DND-41 (cell line): Measurements from ENCODE around the gene KCNJ6.

Experiments used
- ATAC-seq: fragments of 200-7000 bp; cut with Tn5 transposase; 3 replicates; pipeline ENCODE4 v1.9.1; 2021; ENCODE audit warnings: low read depth; ENCODE audit not compliant: insufficient read depth
- DNase-seq: peaks from one replicate; pipeline ENCODE4 v3.0.0-alpha.2; 2020
- H2AFZ ChIP-seq: 2 replicates; pipeline ENCODE4 v1.6.0; 2012; ENCODE audit warnings: low read depth, low read length
- H3K27ac ChIP-seq: 2 replicates; pipeline ENCODE4 v1.5.1; 2012; ENCODE audit warnings: low read length, inconsistent platforms
- H3K27me3 ChIP-seq: fragments of 200-600 bp; sonication (generic); 2 replicates; pipeline ENCODE4 v1.6.0; 2012; ENCODE audit warnings: low read length, mild to moderate bottlenecking, inconsistent platforms; ENCODE audit not compliant: insufficient read depth, poor library complexity
- H3K36me3 ChIP-seq: 2 replicates; pipeline ENCODE4 v1.5.1; 2012; ENCODE audit warnings: low read length, inconsistent platforms; ENCODE audit not compliant: insufficient read depth
- H3K4me1 ChIP-seq: 2 replicates; pipeline ENCODE4 v1.5.1; 2012; ENCODE audit warnings: mild to moderate bottlenecking, low read length; ENCODE audit not compliant: insufficient read depth
- H3K4me2 ChIP-seq: 2 replicates; pipeline ENCODE4 v1.6.0; 2012; ENCODE audit warnings: mild to moderate bottlenecking, moderate library complexity, low read length, inconsistent platforms; ENCODE audit not compliant: insufficient read depth
- H3K4me3 ChIP-seq, 2 experiments: fragments of 200-600 bp in 1 of 2; shearing (Covaris generic) in 1 of 2; 2 replicates each; pipeline ENCODE4 v1.5.1; 2012 to 2016; ENCODE audit warnings: inconsistent platforms in 2 of 2, low read length in 2 of 2, mild to moderate bottlenecking in 2 of 2, low read depth in 1 of 2, moderate library complexity in 1 of 2
- H3K79me2 ChIP-seq: 2 replicates; pipeline ENCODE4 v1.6.0; 2012; ENCODE audit warnings: low read length, inconsistent platforms; ENCODE audit not compliant: insufficient read depth
- H3K9ac ChIP-seq: 2 replicates; pipeline ENCODE4 v1.6.0; 2012; ENCODE audit warnings: low read depth, mild to moderate bottlenecking, inconsistent platforms, low read length, moderate library complexity
- H3K9me3 ChIP-seq: 2 replicates; pipeline ENCODE4 v1.5.1; 2012; ENCODE audit warnings: low read length, moderate library complexity, mild to moderate bottlenecking, inconsistent platforms; ENCODE audit not compliant: insufficient read depth, severe bottlenecking
- H4K20me1 ChIP-seq: 2 replicates; pipeline ENCODE4 v1.6.0; 2012; ENCODE audit warnings: low read length; ENCODE audit not compliant: insufficient read depth
- CTCF ChIP-seq: IDR thresholded peaks from 2 replicates; pipeline ENCODE4 v1.5.1; 2012; ENCODE audit warnings: borderline replicate concordance, low read length, moderate library complexity, mild to moderate bottlenecking; ENCODE audit not compliant: poor library complexity, severe bottlenecking; ENCODE audit errors: extremely low read depth
- EZH2 ChIP-seq: IDR thresholded peaks from 3 replicates; pipeline ENCODE4 v1.6.1; 2012; ENCODE audit warnings: borderline replicate concordance, low read depth, mild to moderate bottlenecking, moderate library complexity, low read length, inconsistent platforms; ENCODE audit not compliant: severe bottlenecking

Gene KCNJ6

DNA sequence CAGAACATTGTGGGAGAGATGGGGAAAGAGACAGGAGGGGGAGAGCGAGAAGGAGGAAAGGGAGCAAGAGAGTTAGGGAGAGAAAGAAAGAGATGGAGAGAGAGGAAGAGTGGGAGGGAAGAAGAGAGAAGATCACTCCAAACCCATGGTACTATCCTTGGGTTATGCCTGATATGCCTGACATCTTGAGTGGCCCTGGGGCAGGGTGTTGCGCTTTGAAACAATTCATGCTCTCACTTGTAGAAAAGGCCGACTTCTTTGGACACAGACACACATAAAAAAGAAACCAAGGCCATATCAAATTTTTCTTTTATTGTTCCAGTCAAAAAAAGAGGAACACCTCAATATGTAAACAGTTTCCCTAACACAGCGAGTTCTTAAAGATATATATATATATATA lies 309.2 kb downstream of the KCNJ6 start:
- no peak overlapping the region for H2AFZ ChIP-seq
- no peak for DNase-seq
- no peak for ATAC-seq

GRCh38 chr21:37606549-37606948 lies 309.7 kb downstream of the KCNJ6 start:
- no peak overlapping the region for H3K4me2 ChIP-seq
- TF ChIP-seq CTCF (no peak), EZH2 (no peak)
- DNase-seq (no peak), ATAC-seq (no peak)
- no peak overlapping the region for H3K4me3 ChIP-seq
- H3K9ac ChIP-seq = no peak overlapping the region
- no peaks in the 10 kb centered on the region for H3K27me3 ChIP-seq
- no peaks in the 10 kb centered on the region for H3K36me3 ChIP-seq
- H3K27ac ChIP-seq = no peak overlapping the region
- no peaks in the 10 kb centered on the region for H3K79me2 ChIP-seq
- no peaks in the 10 kb centered on the region for H4K20me1 ChIP-seq
- H2AFZ ChIP-seq = no peak overlapping the region
- no peaks in the 10 kb centered on the region for H3K9me3 ChIP-seq
- H3K4me1 ChIP-seq = no peaks in the 10 kb centered on the region

More for the DNA sequence above, 309.2 kb downstream of the KCNJ6 start:
- no peaks in the 10 kb centered on the region for H3K9me3 ChIP-seq
- no peak overlapping the region for H3K4me3 ChIP-seq
- no peaks in the 10 kb centered on the region for H3K4me1 ChIP-seq
- H3K27me3 ChIP-seq = no peaks in the 10 kb centered on the region
- no peaks in the 10 kb centered on the region for H3K36me3 ChIP-seq
- H3K79me2 ChIP-seq = no peaks in the 10 kb centered on the region
- no peak for TF ChIP-seq CTCF
- no peak for TF ChIP-seq EZH2
- no peak overlapping the region for H3K4me2 ChIP-seq
- H4K20me1 ChIP-seq = no peaks in the 10 kb centered on the region
- no peak overlapping the region for H3K9ac ChIP-seq
- H3K27ac ChIP-seq = no peak overlapping the region

DNA sequence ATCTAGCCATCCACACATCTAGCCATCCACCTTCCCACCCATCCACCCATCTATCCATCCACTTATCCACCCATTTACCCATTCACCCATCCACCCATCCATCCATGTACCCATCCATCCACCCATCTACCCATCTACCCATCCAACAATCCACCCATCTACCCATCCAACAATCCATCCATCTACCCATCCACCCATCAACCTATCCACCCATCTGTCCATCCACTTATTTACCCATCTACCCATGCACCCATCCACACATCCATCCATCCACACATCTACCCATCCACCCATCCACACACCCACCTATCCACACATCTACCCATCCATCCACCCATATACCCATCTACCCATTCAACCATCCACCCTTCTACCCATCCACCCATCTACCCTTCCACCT lies 311.3 kb downstream of the KCNJ6 start:
- Histone ChIP-seq H2AFZ (no peak overlapping the region), H3K9ac (no peak overlapping the region), H4K20me1 (no peaks in the 10 kb centered on the region), H3K4me2 (no peak overlapping the region), H3K4me3 (no peak overlapping the region), H3K9me3 (no peaks in the 10 kb centered on the region), H3K27ac (no peak overlapping the region), H3K79me2 (no peaks in the 10 kb centered on the region), H3K27me3 (no peaks in the 10 kb centered on the region), H3K36me3 (no peaks in the 10 kb centered on the region), H3K4me1 (no peaks in the 10 kb centered on the region)
- no peak for TF ChIP-seq CTCF
- TF ChIP-seq EZH2 = no peak
- ATAC-seq = no peak
- no peak for DNase-seq

- no peak overlapping the region for H3K27ac ChIP-seq
- no peak for DNase-seq
- no peak overlapping the region for H2AFZ ChIP-seq
- no peaks in the 10 kb centered on the region for H3K4me1 ChIP-seq
- no peaks in the 10 kb centered on the region for H3K9me3 ChIP-seq
- no peaks in the 10 kb centered on the region for H3K79me2 ChIP-seq
- H3K27me3 ChIP-seq = no peaks in the 10 kb centered on the region
- no peaks in the 10 kb centered on the region for H3K36me3 ChIP-seq
- H3K4me3 ChIP-seq = no peak overlapping the region
- no peaks in the 10 kb centered on the region for H4K20me1 ChIP-seq
- no peak for ATAC-seq
- TF ChIP-seq EZH2 (no peak), CTCF (no peak)
- H3K4me2 ChIP-seq = no peak overlapping the region
- no peak overlapping the region for H3K9ac ChIP-seq
These were observed 313.1 kb downstream of the KCNJ6 start for GRCh38 chr21:37603129-37603528.
